ENCODE results near the gene S100A16.
"Not testable (repeated sequence)": the region's sequence is repeated elsewhere in the genome, so short reads cannot be mapped to it uniquely, and the experiment has no call there.

S100A16 gene

GRCh38 chr1:153567621-153568366 lies 45.1 kb downstream of the S100A16 start:
- Histone ChIP-seq H3K27ac (ENCODE audit: low read length) (no peak overlapping the region), H3K4me3 (ENCODE audit: low read length) (peak overlapping the region; percentile 22), H3K36me3 (ENCODE audit: control insufficient read depth, low read depth, low read length) (no peaks in the 10 kb centered on the region), H3K9ac (ENCODE audit: low read length) (peak overlapping the region; percentile 19), H3K4me1 (ENCODE audit: control insufficient read depth, low read depth, low read length) (peaks cover 25% of the 10 kb centered on the region), H3K9me3 (ENCODE audit: control insufficient read depth, low read depth, low read length) (no peaks in the 10 kb centered on the region), H3K27me3 (ENCODE audit: control insufficient read depth, insufficient read depth, low read length) (no peaks in the 10 kb centered on the region)

- Histone ChIP-seq H3K27me3 (ENCODE audit: control insufficient read depth, insufficient read depth, low read length) (no peaks in the 10 kb centered on the region), H3K4me3 (ENCODE audit: low read length) (no peak overlapping the region), H3K9me3 (ENCODE audit: control insufficient read depth, low read depth, low read length) (no peaks in the 10 kb centered on the region), H3K36me3 (ENCODE audit: control insufficient read depth, low read depth, low read length) (no peaks in the 10 kb centered on the region), H3K9ac (ENCODE audit: low read length) (peak overlapping the region; percentile 2), H3K27ac (ENCODE audit: low read length) (no peak overlapping the region), H3K4me1 (ENCODE audit: control insufficient read depth, low read depth, low read length) (peaks cover 25% of the 10 kb centered on the region)
Observed at GRCh38 chr1:153566414-153567371, 46.2 kb downstream of the S100A16 start.

GRCh38 chr1:153565529-153566374 lies 47.2 kb downstream of the S100A16 start, which contains the start of gene S100A2:
Gene S100A2 (minus strand): TSS chr1:153565844. CDS start chr1:153563877, 1,967 bp downstream.
- no peaks in the 10 kb centered on the region for H3K27me3 ChIP-seq (ENCODE audit: control insufficient read depth, insufficient read depth, low read length)
- no peak within 1 kb of the TSS for H3K4me3 ChIP-seq (ENCODE audit: low read length)
- H3K9ac ChIP-seq (ENCODE audit: low read length): peak within 1 kb of the TSS; percentile 2
- no peak within 1 kb of the TSS for H3K27ac ChIP-seq (ENCODE audit: low read length)
- no peaks in the 10 kb centered on the region for H3K36me3 ChIP-seq (ENCODE audit: control insufficient read depth, low read depth, low read length)
- peaks cover 25% of the 10 kb centered on the region for H3K4me1 ChIP-seq (ENCODE audit: control insufficient read depth, low read depth, low read length)
- H3K9me3 ChIP-seq (ENCODE audit: control insufficient read depth, low read depth, low read length): no peaks in the 10 kb centered on the region

GRCh38 chr1:153563991-153564390 lies 48.9 kb downstream of the S100A16 start:
- Histone ChIP-seq H3K36me3 (ENCODE audit: control insufficient read depth, low read depth, low read length) (no peaks in the 10 kb centered on the region), H3K4me1 (ENCODE audit: control insufficient read depth, low read depth, low read length) (peaks cover 25% of the 10 kb centered on the region), H3K9me3 (ENCODE audit: control insufficient read depth, low read depth, low read length) (no peaks in the 10 kb centered on the region), H3K4me3 (ENCODE audit: low read length) (no peak overlapping the region), H3K27me3 (ENCODE audit: control insufficient read depth, insufficient read depth, low read length) (no peaks in the 10 kb centered on the region), H3K27ac (ENCODE audit: low read length) (no peak overlapping the region), H3K9ac (ENCODE audit: low read length) (no peak overlapping the region)

GRCh38 chr1:153563483-153563901 lies 49.4 kb downstream of the S100A16 start:
- peaks cover 25% of the 10 kb centered on the region for H3K4me1 ChIP-seq (ENCODE audit: control insufficient read depth, low read depth, low read length)
- H3K4me3 ChIP-seq (ENCODE audit: low read length): no peak overlapping the region
- H3K27me3 ChIP-seq (ENCODE audit: control insufficient read depth, insufficient read depth, low read length): no peaks in the 10 kb centered on the region
- H3K36me3 ChIP-seq (ENCODE audit: control insufficient read depth, low read depth, low read length): no peaks in the 10 kb centered on the region
- H3K27ac ChIP-seq (ENCODE audit: low read length): no peak overlapping the region
- H3K9me3 ChIP-seq (ENCODE audit: control insufficient read depth, low read depth, low read length): no peaks in the 10 kb centered on the region
- no peak overlapping the region for H3K9ac ChIP-seq (ENCODE audit: low read length)

GRCh38 chr1:153562021-153562420 lies 50.9 kb downstream of the S100A16 start:
- not testable (repeated sequence) for H3K36me3 ChIP-seq (ENCODE audit: control insufficient read depth, low read depth, low read length); H3K9me3 ChIP-seq (ENCODE audit: control insufficient read depth, low read depth, low read length); H3K27me3 ChIP-seq (ENCODE audit: control insufficient read depth, insufficient read depth, low read length); H3K4me3 ChIP-seq (ENCODE audit: low read length); H3K9ac ChIP-seq (ENCODE audit: low read length); H3K27ac ChIP-seq (ENCODE audit: low read length)
- peaks cover 14% of the 10 kb centered on the region for H3K4me1 ChIP-seq (ENCODE audit: control insufficient read depth, low read depth, low read length)

- Histone ChIP-seq H3K4me3 (ENCODE audit: low read length) (no peak overlapping the region), H3K36me3 (ENCODE audit: control insufficient read depth, low read depth, low read length) (no peaks in the 10 kb centered on the region), H3K4me1 (ENCODE audit: control insufficient read depth, low read depth, low read length) (peaks cover 9% of the 10 kb centered on the region), H3K9me3 (ENCODE audit: control insufficient read depth, low read depth, low read length) (no peaks in the 10 kb centered on the region), H3K27ac (ENCODE audit: low read length) (no peak overlapping the region), H3K27me3 (ENCODE audit: control insufficient read depth, insufficient read depth, low read length) (no peaks in the 10 kb centered on the region), H3K9ac (ENCODE audit: low read length) (no peak overlapping the region)
Observed at GRCh38 chr1:153561466-153561985, 51.4 kb downstream of the S100A16 start.

- Histone ChIP-seq H3K9me3 (ENCODE audit: control insufficient read depth, low read depth, low read length) (no peaks in the 10 kb centered on the region), H3K27ac (ENCODE audit: low read length) (no peak overlapping the region), H3K9ac (ENCODE audit: low read length) (no peak overlapping the region), H3K27me3 (ENCODE audit: control insufficient read depth, insufficient read depth, low read length) (no peaks in the 10 kb centered on the region), H3K4me3 (ENCODE audit: low read length) (no peak overlapping the region), H3K4me1 (ENCODE audit: control insufficient read depth, low read depth, low read length) (peaks cover 7% of the 10 kb centered on the region), H3K36me3 (ENCODE audit: control insufficient read depth, low read depth, low read length) (no peaks in the 10 kb centered on the region)
Observed at GRCh38 chr1:153560771-153561465, 52.0 kb downstream of the S100A16 start.

- H3K4me3 ChIP-seq (ENCODE audit: low read length): no peak overlapping the region
- no peaks in the 10 kb centered on the region for H3K36me3 ChIP-seq (ENCODE audit: control insufficient read depth, low read depth, low read length)
- no peak overlapping the region for H3K9ac ChIP-seq (ENCODE audit: low read length)
- no peak overlapping the region for H3K27ac ChIP-seq (ENCODE audit: low read length)
- no peaks in the 10 kb centered on the region for H3K27me3 ChIP-seq (ENCODE audit: control insufficient read depth, insufficient read depth, low read length)
- H3K4me1 ChIP-seq (ENCODE audit: control insufficient read depth, low read depth, low read length): peaks cover under 1% of the 10 kb centered on the region
- no peaks in the 10 kb centered on the region for H3K9me3 ChIP-seq (ENCODE audit: control insufficient read depth, low read depth, low read length)
Observed at GRCh38 chr1:153560241-153560640, 52.7 kb downstream of the S100A16 start.

GRCh38 chr1:153557877-153558276 lies 55.1 kb downstream of the S100A16 start:
- no peak overlapping the region for H3K9ac ChIP-seq (ENCODE audit: low read length)
- no peak overlapping the region for H3K4me3 ChIP-seq (ENCODE audit: low read length)
- no peaks in the 10 kb centered on the region for H3K9me3 ChIP-seq (ENCODE audit: control insufficient read depth, low read depth, low read length)
- no peaks in the 10 kb centered on the region for H3K36me3 ChIP-seq (ENCODE audit: control insufficient read depth, low read depth, low read length)
- no peaks in the 10 kb centered on the region for H3K4me1 ChIP-seq (ENCODE audit: control insufficient read depth, low read depth, low read length)
- H3K27me3 ChIP-seq (ENCODE audit: control insufficient read depth, insufficient read depth, low read length): no peaks in the 10 kb centered on the region
- no peak overlapping the region for H3K27ac ChIP-seq (ENCODE audit: low read length)
